H1 (cell line): ENCODE results near the gene YIF1B. TPM values are rescaled to one million over a fixed set of nuclear protein-coding genes. Genes with fewer than 3 reads are reported as not detected.

Experiments
- CTCF ChIA-PET: fragments of 300-600 bp; sonication (Branson Sonifier 250); formaldehyde crosslinking; loops from one replicate; lab custom pipeline; 2021; ENCODE audit not compliant: partially characterized antibody; lab: Charles Lee
- POLR2A ChIA-PET: fragments of 300-600 bp; sonication (Branson Sonifier 250); formaldehyde crosslinking; loops from one replicate; lab custom pipeline; 2021; ENCODE audit warnings: inconsistent platforms; ENCODE audit not compliant: partially characterized antibody; lab: Charles Lee
- DNase-seq, 2 experiments: peaks; one replicate each; pipeline versions ENCODE4 v3.0.0 to v3.0.0-alpha.2; 2010 to 2022; ENCODE audit warnings: low spot score in 2 of 2, low read depth in 1 of 2, mixed read lengths in 1 of 2
- FAIRE-seq: peaks from 2 replicates; lab custom pipeline; 2011; peaks lifted over from hg19 to GRCh38; lab: Jason Lieb, UNC
- H2AFZ ChIP-seq: 2 replicates; pipeline ENCODE4 v1.8.1; 2012; ENCODE audit warnings: low read length, inconsistent platforms
- H2AK5ac ChIP-seq: 2 replicates; pipeline ENCODE4 v1.6.1; 2013; ENCODE audit warnings: low read depth, low read length
- H2BK120ac ChIP-seq: replicated peaks from 2 replicates; pipeline ENCODE3; 2013; ENCODE audit warnings: low read depth, low read length, inconsistent platforms
- H2BK12ac ChIP-seq: 2 replicates; pipeline ENCODE4 v1.6.1; 2013; ENCODE audit warnings: low read depth, low read length
- H2BK15ac ChIP-seq: 2 replicates; pipeline ENCODE4 v1.6.1; 2013; ENCODE audit warnings: low read length
- H2BK20ac ChIP-seq: 2 replicates; pipeline ENCODE4 v1.6.1; 2013; ENCODE audit warnings: low read length
- H2BK5ac ChIP-seq: 2 replicates; pipeline ENCODE4 v1.6.1; 2013; ENCODE audit warnings: low read depth, low read length
- H3K14ac ChIP-seq: 2 replicates; pipeline ENCODE4 v1.6.1; 2013; ENCODE audit warnings: inconsistent platforms; ENCODE audit not compliant: insufficient read length
- H3K18ac ChIP-seq: 2 replicates; pipeline ENCODE4 v1.6.1; 2013; ENCODE audit warnings: low read length; ENCODE audit errors: extremely low read depth
- H3K23ac ChIP-seq: 2 replicates; pipeline ENCODE4 v1.6.1; 2013; ENCODE audit warnings: inconsistent platforms; ENCODE audit not compliant: insufficient read length
- H3K23me2 ChIP-seq: 2 replicates; pipeline ENCODE4 v1.6.1; 2013; ENCODE audit warnings: low read depth, low read length
- H3K27ac ChIP-seq: 2 replicates; pipeline ENCODE4 v1.6.1; 2011; ENCODE audit warnings: low read depth, low read length, inconsistent platforms
- H3K27me3 ChIP-seq, 4 experiments: replicated peaks in 1 of 4; 1 replicate in 1 of 4; 2 replicates in 3 of 4; pipeline versions ENCODE4 v1.6.1 to v1.8.1; 2011 to 2013; ENCODE audit warnings: low read length in 3 of 4, mild to moderate bottlenecking in 3 of 4, inconsistent platforms in 2 of 4, mixed read lengths in 2 of 4, moderate library complexity in 1 of 4; ENCODE audit not compliant: control insufficient read depth in 3 of 4, insufficient read depth in 3 of 4; ENCODE audit errors: extremely low read depth in 1 of 4
- H3K36me3 ChIP-seq, 4 experiments: 2 replicates each; pipeline versions ENCODE4 v1.6.1 to v1.8.1; 2011 to 2013; ENCODE audit warnings: mild to moderate bottlenecking in 4 of 4, low read length in 3 of 4, moderate library complexity in 2 of 4, control low read depth in 1 of 4, inconsistent platforms in 1 of 4; ENCODE audit not compliant: insufficient read depth in 4 of 4, control insufficient read depth in 2 of 4
- H3K4ac ChIP-seq: replicated peaks from 2 replicates; pipeline ENCODE3; 2013; ENCODE audit warnings: low read length, low read depth, mixed read lengths, inconsistent platforms; ENCODE audit not compliant: insufficient read length
- H3K4me1 ChIP-seq, 4 experiments: replicated peaks in 1 of 4; 1 replicate in 1 of 4; 2 replicates in 3 of 4; pipeline versions ENCODE4 v1.6.1 to v1.8.1; 2011 to 2013; ENCODE audit warnings: low read length in 3 of 4, inconsistent platforms in 2 of 4, mixed read lengths in 1 of 4; ENCODE audit not compliant: insufficient read depth in 4 of 4, control insufficient read depth in 3 of 4
- H3K4me2 ChIP-seq, 2 experiments: 2 replicates each; pipeline versions ENCODE4 v1.6.1 to v1.8.1; 2011 to 2013; ENCODE audit warnings: low read depth in 2 of 2, low read length in 2 of 2, control low read depth in 1 of 2, inconsistent platforms in 1 of 2, mild to moderate bottlenecking in 1 of 2; ENCODE audit not compliant: insufficient read depth in 1 of 2
- H3K4me3 ChIP-seq, 4 experiments: fragments of 200-600, 300-600 bp in 1 of 4; sonication (generic), shearing (Covaris generic), sonication (Bioruptor Twin) in 1 of 4; 2 replicates each; pipeline versions ENCODE4 v1.5.1 to v1.8.1; 2011 to 2016; ENCODE audit warnings: low read length in 4 of 4, low read depth in 3 of 4, control low read depth in 2 of 4, inconsistent platforms in 2 of 4, mild to moderate bottlenecking in 2 of 4, mixed read lengths in 1 of 4, moderate library complexity in 1 of 4; ENCODE audit not compliant: insufficient read depth in 2 of 4; ENCODE audit errors: extremely low read depth in 1 of 4
- H3K56ac ChIP-seq: replicated peaks from 2 replicates; pipeline ENCODE3; 2013; ENCODE audit warnings: low read depth, mild to moderate bottlenecking, mixed read lengths, low read length, inconsistent platforms; ENCODE audit not compliant: insufficient read length
- H3K79me1 ChIP-seq: 2 replicates; pipeline ENCODE4 v1.6.1; 2013; ENCODE audit warnings: low read depth, low read length, control low read depth
- H3K79me2 ChIP-seq, 2 experiments: 2 replicates each; pipeline versions ENCODE4 v1.6.1 to v1.8.1; 2012 to 2013; ENCODE audit warnings: low read length in 2 of 2, mild to moderate bottlenecking in 2 of 2, inconsistent platforms in 1 of 2; ENCODE audit not compliant: insufficient read depth in 2 of 2, control insufficient read depth in 1 of 2
- H3K9ac ChIP-seq, 4 experiments: replicated peaks in 1 of 4; 1 replicate in 1 of 4; 2 replicates in 3 of 4; pipeline versions ENCODE4 v1.6.1 to v1.8.1; 2011 to 2013; ENCODE audit warnings: low read depth in 3 of 4, low read length in 3 of 4, control low read depth in 2 of 4, mild to moderate bottlenecking in 2 of 4, moderate library complexity in 2 of 4, inconsistent platforms in 1 of 4; ENCODE audit errors: extremely low read depth in 1 of 4
- H3K9me3 ChIP-seq, 2 experiments: 2 replicates each; pipeline versions ENCODE4 v1.6.1 to v1.8.1; 2012 to 2013; ENCODE audit warnings: mild to moderate bottlenecking in 2 of 2, moderate library complexity in 2 of 2, control low read depth in 1 of 2, inconsistent platforms in 1 of 2, low read depth in 1 of 2, low read length in 1 of 2, mixed read lengths in 1 of 2; ENCODE audit not compliant: insufficient read depth in 2 of 2
- H4K20me1 ChIP-seq, 2 experiments: replicated peaks in 1 of 2; 2 replicates each; pipeline versions ENCODE3 to v1.8.1; 2011 to 2013; ENCODE audit warnings: inconsistent platforms in 2 of 2, low read length in 2 of 2, mild to moderate bottlenecking in 1 of 2; ENCODE audit not compliant: insufficient read depth in 2 of 2, control insufficient read depth in 1 of 2
- H4K5ac ChIP-seq: 2 replicates; pipeline ENCODE4 v1.6.1; 2013; ENCODE audit warnings: low read length, low read depth, mixed read lengths, inconsistent platforms; ENCODE audit not compliant: insufficient read length
- H4K8ac ChIP-seq: 2 replicates; pipeline ENCODE4 v1.8.0; 2013; ENCODE audit warnings: mild to moderate bottlenecking, moderate library complexity, low read length, inconsistent platforms; ENCODE audit not compliant: insufficient read depth; ENCODE audit errors: extremely low read depth
- H4K91ac ChIP-seq: replicated peaks from 2 replicates; pipeline ENCODE3; 2013; ENCODE audit warnings: low read length, mixed read lengths, inconsistent platforms; ENCODE audit not compliant: insufficient read length
- CHD1 ChIP-seq: IDR thresholded peaks from 2 replicates; pipeline ENCODE4 v1.6.1; 2012; ENCODE audit warnings: low read depth, low read length, improper control_type of control experiment
- POU5F1 ChIP-seq: IDR thresholded peaks from 2 replicates; pipeline ENCODE4 v1.6.1; 2011; ENCODE audit warnings: low read depth, mild to moderate bottlenecking, low read length, moderate library complexity
- WGBS, 2 experiments: shearing (Covaris generic) in 1 of 2; methylation state at CpG; one replicate each; pipeline versions ENCODE4 v1.1.6 to v1.1.7; 2013 to 2015; ENCODE audit warnings: low lambda C conversion rate in 2 of 2, mixed read lengths in 2 of 2, inconsistent platforms in 1 of 2, low coverage in 1 of 2, missing lambda C conversion rate in 1 of 2; ENCODE audit not compliant: insufficient replicate concordance in 2 of 2, insufficient coverage in 1 of 2, insufficient read length in 1 of 2; ENCODE audit errors: extremely low coverage in 1 of 2, missing lambda C conversion rate in 1 of 2; 5-methylcytosine and 5-hydroxymethylcytosine counted together
- polyA plus RNA-seq, 7 experiments: library from polyadenylated mRNA; depleted of rRNA in 3 of 7; stranded (reverse) in 5 of 7; unstranded in 2 of 7; fragments of >200 nt in 5 of 7; fragments of 200-250 nt in 2 of 7; gene quantifications; 1 replicate in 5 of 7; 2 replicates in 1 of 7; 4 replicates in 1 of 7; pipeline versions ENCODE4 v1.2.1 to v1.2.3, GENCODE V29; 2011 to 2013; ENCODE audit warnings: missing spikeins in 2 of 7, mixed read lengths in 2 of 7
- total RNA-seq: library from RNA; stranded (reverse); fragmentation: NEBNext Ultra II Directional; extraction: Animal tissue kit (Norgen Biotek cat#: 25700); gene quantifications from 2 replicates; pipeline ENCODE4 v1.2.1, GENCODE V29; 2021

YIF1B gene
- total and polyA plus RNA-seq, 2 of the 8 experiments (the other 6 are each of a cell fraction or from before 2014, with no cell fraction given): 89.6 to 305 TPM

DNA sequence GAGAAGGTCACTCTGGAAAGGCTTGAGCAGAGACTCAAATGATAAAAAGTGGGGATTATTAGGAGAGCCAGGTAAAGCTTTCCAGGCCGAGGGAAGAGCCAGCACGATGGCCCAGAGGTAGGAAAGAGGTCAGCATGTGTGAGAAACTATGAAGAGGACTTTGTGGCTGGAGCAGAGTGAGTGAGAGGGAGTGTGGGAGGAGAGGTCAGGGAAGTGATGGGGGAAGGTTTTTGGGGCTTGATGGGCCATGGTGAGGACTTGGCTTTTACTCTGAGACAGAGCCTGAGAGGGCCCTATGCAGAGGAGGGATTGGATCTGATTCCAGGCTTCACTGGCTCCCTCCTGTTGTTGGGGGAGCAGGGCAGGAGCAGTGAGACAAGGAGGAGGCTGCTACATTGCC lies 25.2 kb upstream of the YIF1B start:
- Histone ChIP-seq H3K79me2 (no peaks in the 10 kb centered on the region), H3K27me3 (no peaks in the 10 kb centered on the region), H3K23ac (no peak overlapping the region), H4K5ac (no peak overlapping the region), H3K14ac (no peak overlapping the region), H3K18ac (no peak overlapping the region; the same call in 1 of the 2 replicates), H3K79me1 (no peaks in the 10 kb centered on the region), H3K4me1 (peaks cover 0 to 5% (median 4%) of the 10 kb centered on the region in 4 experiments; a peak in 5 of 7 replicates), H2BK20ac (no peak overlapping the region), H2BK5ac (peak overlapping the region; percentile 24; the same call in 1 of the 2 replicates), H3K23me2 (peaks cover 11% of the 10 kb centered on the region), H2AK5ac (no peak overlapping the region), H2BK12ac (no peak overlapping the region), H4K8ac (no peak overlapping the region), H3K36me3 (no peaks in the 10 kb centered on the region), H3K9me3 (no peaks in the 10 kb centered on the region), H2BK15ac (peak overlapping the region; percentile 5; the same call in 1 of the 2 replicates), H3K56ac (no peak overlapping the region), H3K27ac (no peak overlapping the region), H3K9ac (no peak overlapping the region), H3K4me2 (no peak overlapping the region), H2AFZ (no peak overlapping the region), H2BK120ac (no peak overlapping the region), H3K4ac (no peak overlapping the region), H3K4me3 (no peak overlapping the region), H4K20me1 (no peaks in the 10 kb centered on the region), H4K91ac (no peak overlapping the region)
- FAIRE-seq (no peak), DNase-seq (no peak)
- POLR2A ChIA-PET: interaction anchor here (0.6 kb wide), 1 partner anchor 321 kb away, joined by 3 read pairs; no protein-coding TSS in a partner anchor
- CTCF ChIA-PET: interaction anchor here (0.7 kb wide), 1 partner anchor 43 kb away, joined by 3 read pairs; no protein-coding TSS in a partner anchor
- WGBS, 2 experiments: 98% methylated on average over 2 of the region's 2 CpGs; no CpG with 5 or more reads in 1 of the 2 experiments
- TF ChIP-seq POU5F1 (no peak), CHD1 (no peak)
